Loucy (cell line): Measurements from ENCODE around the gene FAM9C.

ENCODE experiments used
- CTCF ChIP-seq: fragments of 200-600 bp; sonication (generic); conservative IDR thresholded peaks from 2 replicates; pipeline ENCODE4 v1.5.1; 2014; ENCODE audit warnings: mild to moderate bottlenecking, antibody characterized with exemption, low read length
- EZH2phosphoT487 ChIP-seq: fragments of 200-600 bp; IDR thresholded peaks from 2 replicates; pipeline ENCODE4 v1.6.1; 2018; ENCODE audit warnings: antibody characterized with exemption, mild to moderate bottlenecking, moderate library complexity, borderline replicate concordance

- TF ChIP-seq CTCF: no peak
- no peak for TF ChIP-seq EZH2phosphoT487
These were observed 55.6 kb downstream of the FAM9C start for GRCh38 chrX:12988797-12989196.
